KOPT-K1 (cell line): Measurements from ENCODE around the gene PSMB2.
A peak's percentile ranks its signal among the peaks of the same experiment; 100 is the strongest.

Source experiments
- H3K27ac ChIP-seq: fragments of 200-600 bp; sonication (generic); 2 replicates; pipeline ENCODE4 v1.5.1; 2016; ENCODE audit warnings: antibody characterized with exemption, mild to moderate bottlenecking, low read depth, low read length; ENCODE audit not compliant: poor library complexity, severe bottlenecking
- H3K36me3 ChIP-seq: fragments of 200-600 bp; sonication (generic); 2 replicates; pipeline ENCODE4 v1.5.1; 2017; ENCODE audit warnings: antibody characterized with exemption, mild to moderate bottlenecking, low read length, moderate library complexity; ENCODE audit not compliant: insufficient read depth
- H3K9me3 ChIP-seq: fragments of 200-600 bp; sonication (generic); 2 replicates; pipeline ENCODE4 v1.5.1; 2017; ENCODE audit warnings: antibody characterized with exemption, low read length, mild to moderate bottlenecking; ENCODE audit not compliant: insufficient read depth, poor library complexity, severe bottlenecking

PSMB2 gene

DNA sequence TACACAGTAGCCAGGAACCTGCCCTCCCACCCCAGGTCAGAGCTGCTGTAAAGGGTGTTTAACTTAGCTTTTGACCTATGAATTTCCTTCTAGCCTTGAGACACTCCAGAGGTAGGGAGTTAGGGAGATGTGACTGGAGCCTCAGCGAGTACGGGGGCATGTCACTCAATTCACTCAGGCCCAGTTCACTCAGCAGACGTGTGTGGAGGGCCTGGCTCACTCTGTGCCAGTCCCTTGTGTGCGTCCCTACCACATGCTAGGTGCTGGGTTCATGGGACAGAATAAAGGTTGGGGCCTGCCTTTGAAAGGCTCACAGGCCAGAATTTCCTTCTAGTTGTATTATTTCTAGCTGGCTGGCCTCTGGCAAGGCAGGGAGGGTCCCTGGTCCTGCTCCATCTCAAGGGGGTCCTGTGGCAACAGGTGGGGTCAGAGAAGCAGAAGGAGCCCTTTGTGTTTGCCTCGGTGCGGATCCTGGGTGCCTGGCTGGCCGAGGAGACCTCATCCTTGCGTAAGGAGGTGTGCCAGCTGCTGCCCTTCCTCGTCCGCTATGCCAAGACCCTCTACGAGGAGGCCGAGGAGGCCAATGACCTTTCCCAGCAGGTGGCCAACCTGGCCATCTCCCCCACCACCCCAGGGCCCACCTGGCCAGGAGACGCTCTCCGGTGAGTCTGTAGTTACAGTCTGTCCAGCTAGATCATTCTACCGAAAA lies 79.2 kb downstream of the PSMB2 start:
- Histone ChIP-seq H3K9me3 (no peaks in the 10 kb centered on the region), H3K36me3 (peaks cover 47% of the 10 kb centered on the region), H3K27ac (peak overlapping the region; percentile 58)

DNA sequence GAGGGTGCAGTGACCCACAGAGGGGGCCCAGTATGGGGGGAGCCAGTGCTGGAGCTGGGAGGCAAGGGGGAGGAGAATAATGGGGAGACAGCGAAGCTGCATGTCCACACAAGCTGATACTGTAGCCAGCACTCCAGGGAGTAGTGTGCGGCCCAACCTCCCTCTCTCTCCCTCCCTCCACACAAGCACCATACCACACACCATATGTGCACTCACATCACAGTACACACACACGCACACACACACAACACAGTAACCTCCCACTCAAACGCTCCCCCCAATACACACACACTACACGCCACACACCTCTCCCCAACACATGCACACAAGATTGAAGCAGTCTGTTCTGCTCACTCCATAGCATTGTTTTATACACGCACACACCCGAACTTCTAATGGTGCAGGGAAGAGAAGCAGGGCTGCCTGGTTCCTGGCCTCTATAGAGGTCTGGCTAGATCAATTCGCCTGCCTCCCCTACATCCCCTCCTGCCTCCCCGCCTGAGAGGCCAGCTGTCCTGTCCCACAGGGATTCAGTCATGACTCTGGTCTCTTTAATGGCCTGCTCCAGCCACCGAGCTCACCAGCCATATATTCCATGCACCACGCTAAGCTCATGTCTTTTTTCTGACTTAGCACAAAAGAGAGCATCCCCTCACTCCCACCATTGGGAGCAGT lies 79.9 kb downstream of the PSMB2 start:
- H3K9me3 ChIP-seq = no peaks in the 10 kb centered on the region
- no peak overlapping the region for H3K27ac ChIP-seq
- peaks cover 42% of the 10 kb centered on the region for H3K36me3 ChIP-seq

DNA sequence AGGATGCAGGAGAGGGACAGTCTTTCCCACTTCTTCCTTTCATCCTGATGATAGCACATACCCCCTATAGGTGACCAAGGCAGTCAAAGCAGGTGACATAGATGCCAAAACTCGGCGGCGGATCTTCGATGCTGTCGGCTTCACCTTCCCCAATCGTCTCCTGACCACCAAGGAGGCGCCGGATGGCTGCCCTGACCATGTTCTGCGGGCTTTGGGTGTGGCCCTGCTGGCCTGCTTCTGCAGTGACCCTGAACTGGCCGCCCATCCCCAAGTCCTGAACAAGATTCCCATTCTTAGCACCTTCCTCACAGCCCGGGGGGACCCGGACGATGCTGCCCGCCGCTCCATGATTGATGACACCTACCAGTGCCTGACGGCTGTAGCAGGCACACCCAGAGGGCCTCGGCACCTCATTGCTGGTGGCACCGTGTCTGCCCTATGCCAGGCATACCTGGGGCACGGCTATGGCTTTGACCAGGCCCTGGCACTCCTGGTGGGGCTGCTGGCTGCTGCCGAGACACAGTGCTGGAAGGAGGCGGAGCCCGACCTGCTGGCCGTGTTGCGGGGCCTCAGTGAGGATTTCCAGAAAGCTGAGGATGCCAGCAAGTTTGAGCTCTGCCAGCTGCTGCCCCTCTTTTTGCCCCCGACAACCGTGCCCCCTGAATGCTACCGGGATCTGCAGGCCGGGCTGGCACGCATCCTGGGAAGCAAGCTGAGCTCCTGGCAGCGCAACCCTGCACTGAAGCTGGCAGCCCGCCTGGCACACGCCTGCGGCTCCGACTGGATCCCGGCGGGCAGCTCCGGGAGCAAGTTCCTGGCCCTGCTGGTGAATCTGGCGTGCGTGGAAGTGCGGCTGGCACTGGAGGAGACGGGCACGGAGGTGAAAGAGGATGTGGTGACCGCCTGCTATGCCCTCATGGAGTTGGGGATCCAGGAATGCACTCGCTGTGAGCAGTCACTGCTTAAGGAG lies 80.8 kb downstream of the PSMB2 start:
- H3K27ac ChIP-seq = no peak overlapping the region
- H3K36me3 ChIP-seq = peaks cover 35% of the 10 kb centered on the region
- no peaks in the 10 kb centered on the region for H3K9me3 ChIP-seq

DNA sequence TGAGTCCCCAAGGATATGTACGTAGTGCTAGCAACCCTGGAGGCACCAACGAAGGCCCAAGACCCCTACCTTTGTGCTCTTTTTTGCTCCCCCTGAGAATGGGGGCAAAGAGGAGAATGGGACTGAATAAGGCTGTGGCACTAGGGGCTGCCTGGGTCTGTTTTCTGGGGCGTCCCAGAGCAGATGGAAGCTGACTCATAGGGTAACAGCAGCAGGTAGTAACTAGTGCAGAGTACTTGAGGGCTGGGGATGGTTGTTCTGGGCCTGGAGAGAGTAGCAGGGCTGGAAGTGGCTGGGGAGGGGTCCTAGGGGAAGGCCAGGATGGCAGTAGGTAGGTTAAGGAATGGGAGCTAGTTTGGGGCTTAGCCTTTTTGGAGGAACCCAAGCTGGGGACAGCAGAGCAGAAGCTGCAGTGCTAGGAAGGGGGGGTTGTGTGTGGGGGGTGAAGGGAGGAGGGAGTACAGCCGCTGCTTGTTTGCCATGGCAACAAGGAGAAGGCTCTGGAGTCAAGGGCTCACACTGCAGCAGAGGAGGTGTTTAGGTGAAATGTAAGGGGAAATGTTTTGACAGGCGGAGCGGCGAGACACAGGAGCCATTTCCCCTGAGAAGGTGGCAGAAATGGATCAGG lies 81.9 kb downstream of the PSMB2 start:
- H3K36me3 ChIP-seq = peaks cover 27% of the 10 kb centered on the region
- no peak overlapping the region for H3K27ac ChIP-seq
- H3K9me3 ChIP-seq = no peaks in the 10 kb centered on the region

DNA sequence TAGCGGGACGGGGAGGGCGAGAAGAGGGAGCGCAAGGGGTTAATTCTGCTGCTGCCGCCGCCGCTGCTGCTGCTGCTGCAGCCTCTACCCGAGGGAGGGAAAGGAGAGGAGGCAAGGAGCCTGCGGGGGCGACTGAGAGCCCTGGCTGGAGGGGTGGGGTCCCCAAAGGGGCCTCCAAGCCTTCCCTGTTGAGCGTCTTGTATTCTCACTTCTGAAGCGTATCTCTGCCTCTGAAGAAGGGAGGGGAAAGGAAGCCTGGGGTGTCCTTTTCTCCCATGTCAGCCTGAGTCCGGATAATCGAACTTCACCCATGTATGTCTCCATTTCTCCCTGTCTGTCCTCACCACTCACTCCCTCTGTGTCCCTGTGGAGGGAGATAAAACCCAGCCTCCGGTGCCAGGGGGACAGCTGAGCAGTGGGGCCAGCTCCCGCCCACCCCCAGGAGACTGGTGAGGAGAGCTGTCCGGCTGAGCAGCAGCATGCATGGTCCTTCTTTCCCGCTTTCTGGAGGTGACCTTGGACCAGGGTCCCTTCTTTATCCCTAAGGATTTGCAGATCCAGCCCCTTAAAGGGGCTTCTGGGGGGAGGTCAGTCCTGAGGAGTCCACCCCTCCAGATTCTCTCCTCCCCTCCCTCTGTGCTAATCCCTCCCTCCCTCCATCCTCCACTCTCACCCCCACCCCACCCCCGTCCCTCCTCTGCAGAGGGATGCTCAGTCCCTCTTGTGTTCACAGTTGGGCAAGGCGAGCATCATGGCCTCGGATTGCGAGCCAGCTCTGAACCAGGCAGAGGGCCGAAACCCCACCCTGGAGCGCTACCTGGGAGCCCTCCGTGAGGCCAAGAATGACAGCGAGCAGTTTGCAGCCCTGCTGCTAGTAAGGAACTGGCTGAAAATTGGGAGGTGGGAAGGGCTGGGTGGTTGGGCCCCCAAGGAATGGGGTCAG lies 82.7 kb downstream of the PSMB2 start:
- peak overlapping the region; percentile 92 for H3K27ac ChIP-seq
- H3K36me3 ChIP-seq = peaks cover 28% of the 10 kb centered on the region
- no peaks in the 10 kb centered on the region for H3K9me3 ChIP-seq

DNA sequence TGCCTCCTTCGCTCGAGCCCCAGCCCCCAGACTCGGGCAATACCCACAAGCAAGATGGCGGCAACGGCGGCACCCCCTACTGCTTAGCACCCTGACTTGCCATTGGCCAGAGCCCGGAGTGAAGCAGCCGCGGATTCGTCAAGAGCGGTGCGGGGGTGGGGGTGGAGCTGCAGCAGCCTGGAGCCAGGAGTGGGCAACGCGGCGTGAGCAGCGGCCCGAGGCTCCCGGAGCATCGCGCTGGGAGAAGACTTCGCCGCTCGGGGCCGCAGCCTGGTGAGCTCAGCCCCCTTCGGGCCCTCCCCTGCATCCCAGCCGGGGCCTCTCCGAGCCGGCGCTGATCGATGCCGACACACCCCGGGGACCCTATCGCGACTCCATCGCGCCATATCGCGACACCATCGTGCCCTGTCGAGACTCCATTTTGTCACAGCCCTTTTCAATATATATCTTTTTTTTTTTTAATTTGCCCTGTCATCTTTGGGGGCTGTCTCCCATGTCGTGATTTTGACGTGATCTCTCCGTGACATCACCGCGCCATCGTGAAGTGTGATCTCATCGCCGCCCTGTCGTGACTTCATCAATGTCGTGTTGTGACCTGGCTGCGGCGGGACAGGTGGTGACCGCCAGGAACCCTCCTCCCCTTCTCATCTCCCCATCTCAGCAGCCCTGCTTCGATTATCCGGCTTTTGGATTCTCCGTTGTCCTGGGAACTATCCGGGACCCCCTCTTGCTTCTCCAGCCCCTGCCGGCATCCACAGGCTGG lies 83.5 kb downstream of the PSMB2 start, which contains the start of gene NCDN:
NCDN (plus strand) TSS at position 189 of the 763 bp plus-strand sequence; CDS start at position 581, 392 bp downstream.
- Histone ChIP-seq H3K27ac (peak within 1 kb of the TSS; percentile 92), H3K36me3 (peaks cover 33% of the 10 kb centered on the region), H3K9me3 (no peaks in the 10 kb centered on the region)

DNA sequence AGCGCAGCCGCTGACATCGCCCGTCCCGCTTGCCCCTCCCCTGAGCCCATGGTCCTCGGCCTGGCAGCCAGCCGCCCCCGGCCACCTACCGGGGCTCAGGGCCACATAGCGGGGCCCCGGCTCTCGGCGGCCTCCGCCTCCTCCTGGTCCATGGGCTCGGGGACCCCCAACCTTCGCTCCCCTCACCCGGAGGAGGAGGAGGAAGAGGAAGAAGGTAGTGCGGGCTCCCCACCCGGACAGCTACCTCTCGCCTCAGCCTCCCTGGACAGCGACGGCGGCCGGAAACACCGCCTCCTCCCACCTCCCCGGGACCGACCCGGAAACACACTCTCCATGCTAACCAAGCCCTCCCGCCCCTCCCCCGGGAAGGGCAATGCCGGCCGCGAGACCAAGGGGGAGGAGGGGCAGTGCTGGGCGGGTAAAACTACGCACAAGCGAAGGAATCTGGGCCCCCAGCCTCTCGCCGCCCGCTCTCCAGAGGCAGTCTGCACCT lies 84.2 kb downstream of the PSMB2 start, which contains the start of gene KIAA0319L:
KIAA0319L (minus strand) TSS at position 286 of the 493 bp plus-strand sequence. CDS start 2,912 bp downstream, outside the sequence.
- peaks cover 32% of the 10 kb centered on the region for H3K36me3 ChIP-seq

DNA sequence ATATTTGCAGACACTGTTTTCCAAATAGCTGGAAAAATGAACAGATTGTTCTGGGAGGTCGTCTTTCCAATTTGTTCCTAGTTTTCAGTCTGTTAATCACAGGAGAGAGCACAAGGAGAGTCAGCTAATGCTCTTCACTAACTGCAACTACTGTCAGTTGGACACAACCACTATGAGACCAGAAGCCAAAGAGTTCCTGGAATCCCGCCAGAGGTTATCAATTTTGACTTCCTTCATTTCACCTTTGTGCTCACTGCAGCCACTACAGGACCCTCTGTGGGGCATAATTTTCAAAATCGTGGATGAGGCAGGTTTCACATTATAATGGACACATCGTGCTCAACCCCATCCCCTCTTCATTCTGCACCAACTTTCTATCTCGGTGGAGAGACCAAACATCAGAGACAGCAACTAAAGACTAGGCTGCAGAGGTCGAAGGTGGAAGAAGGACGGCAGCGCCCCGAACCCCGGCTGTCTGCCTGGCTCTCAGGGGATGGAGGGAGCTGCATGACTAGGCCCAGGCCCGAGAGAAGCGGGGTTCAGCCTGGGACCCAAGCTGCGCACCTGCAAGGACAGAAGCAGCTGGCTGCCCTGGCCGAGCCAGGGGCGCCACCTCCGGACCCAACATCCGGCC lies 84.7 kb downstream of the PSMB2 start:
- peak overlapping the region; percentile 92 for H3K27ac ChIP-seq
- peaks cover 32% of the 10 kb centered on the region for H3K36me3 ChIP-seq
- no peaks in the 10 kb centered on the region for H3K9me3 ChIP-seq

More for the DNA sequence above, 84.2 kb downstream of the PSMB2 start, which contains the start of gene KIAA0319L:
- Histone ChIP-seq H3K27ac (peak within 1 kb of the TSS; percentile 92), H3K9me3 (no peaks in the 10 kb centered on the region)

DNA sequence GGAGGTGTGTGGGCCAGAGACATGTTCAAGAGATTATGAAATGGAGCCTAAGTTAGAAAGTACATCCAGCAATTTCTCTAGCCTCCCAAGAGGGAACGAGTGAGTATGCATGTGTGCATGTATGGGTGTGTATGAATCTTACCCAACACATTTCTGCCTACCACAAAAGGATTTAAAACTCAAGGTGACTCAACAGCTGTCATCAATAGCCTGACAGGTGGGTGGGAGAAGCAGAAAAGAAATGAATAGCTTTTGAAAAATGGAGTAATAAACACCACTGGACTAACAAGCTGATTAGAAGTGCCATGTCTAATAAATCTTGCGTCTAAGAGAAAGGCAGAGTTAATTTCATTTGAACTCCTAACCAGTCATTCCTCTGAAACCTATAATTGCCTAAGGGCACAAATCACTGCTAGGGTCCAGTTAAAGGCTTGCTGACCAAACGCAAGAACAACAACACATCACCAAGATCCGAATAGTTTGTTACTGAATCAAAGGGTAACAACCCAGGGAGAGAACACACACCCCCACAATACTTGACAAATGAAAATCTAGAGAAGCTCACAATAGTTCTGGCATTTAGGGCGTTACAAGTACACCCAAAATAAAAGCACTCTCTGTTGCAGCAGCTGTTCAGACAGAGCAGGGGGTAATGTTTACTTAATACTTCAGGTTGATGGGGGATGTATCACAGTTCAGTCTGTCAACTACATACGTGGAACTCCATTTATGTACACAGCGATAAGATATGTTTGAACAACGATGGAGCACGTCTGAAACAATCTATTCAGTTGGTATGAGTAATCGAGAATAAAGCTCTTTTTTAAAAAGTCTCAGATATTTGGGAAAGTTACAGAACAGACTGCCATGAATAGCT lies 85.5 kb downstream of the PSMB2 start:
- Histone ChIP-seq H3K9me3 (no peaks in the 10 kb centered on the region), H3K36me3 (peaks cover 32% of the 10 kb centered on the region), H3K27ac (peak overlapping the region; percentile 92)

DNA sequence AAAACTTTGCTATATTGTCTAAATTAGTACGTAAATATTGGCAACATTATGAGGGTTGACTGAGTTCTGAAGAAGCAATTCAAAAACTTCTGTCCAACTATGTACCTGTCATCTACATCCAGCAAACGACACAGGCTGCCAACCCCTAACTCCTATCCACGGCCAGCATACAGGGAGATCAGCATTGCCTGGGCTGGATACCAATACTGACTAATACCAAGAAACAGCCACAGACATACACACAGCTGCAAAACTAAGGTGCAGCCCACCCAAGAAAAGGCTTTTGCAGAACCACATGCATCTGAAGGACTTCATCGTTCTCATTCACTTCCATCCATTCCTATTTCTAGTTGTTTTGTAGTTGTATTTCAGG lies 86.1 kb downstream of the PSMB2 start:
- Histone ChIP-seq H3K27ac (no peak overlapping the region), H3K36me3 (peaks cover 37% of the 10 kb centered on the region), H3K9me3 (no peaks in the 10 kb centered on the region)

DNA sequence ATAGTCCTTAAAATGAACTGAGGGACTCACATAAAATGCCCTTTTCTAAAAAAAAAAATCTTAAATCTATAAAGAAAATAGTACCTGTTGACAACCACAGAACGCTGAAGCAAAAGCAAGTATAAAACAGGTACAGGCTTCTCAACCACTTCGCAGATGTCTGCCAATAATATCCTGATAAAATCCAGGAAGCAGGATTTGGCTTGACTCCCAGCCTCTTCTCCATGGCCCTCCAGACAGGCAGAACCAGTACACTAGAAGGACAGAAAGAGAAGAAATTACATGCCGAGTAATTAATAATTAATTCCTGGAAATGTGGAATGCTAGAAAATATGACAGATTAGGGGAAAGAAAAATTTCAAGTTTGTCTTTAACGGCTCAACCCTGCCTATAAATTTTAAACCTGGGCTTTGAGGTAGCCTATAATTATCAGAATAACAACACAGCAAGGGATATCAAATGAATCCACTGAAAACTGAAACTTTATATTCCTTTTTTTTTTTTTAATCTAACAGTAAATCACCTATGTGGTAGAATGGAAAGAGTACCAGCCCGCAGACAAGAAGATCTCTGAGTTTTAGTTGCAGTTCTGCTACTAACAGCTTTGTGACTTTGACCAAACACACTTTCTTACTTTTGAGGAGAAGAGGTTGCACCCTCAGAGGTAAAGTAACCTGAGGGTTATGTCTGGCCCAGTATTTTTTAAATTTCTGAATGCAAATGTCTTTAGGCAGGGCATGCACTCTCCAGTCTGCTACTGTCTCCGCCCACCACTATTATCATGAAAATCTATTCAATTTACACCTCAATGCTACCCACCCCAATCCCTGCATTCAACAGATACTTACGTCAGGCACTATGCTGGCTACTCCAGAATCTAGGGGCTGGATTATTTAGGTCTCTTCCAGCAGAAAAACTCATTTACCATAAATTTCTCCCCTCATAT lies 86.8 kb downstream of the PSMB2 start:
- Histone ChIP-seq H3K27ac (no peak overlapping the region), H3K9me3 (no peaks in the 10 kb centered on the region), H3K36me3 (peaks cover 42% of the 10 kb centered on the region)
